ENCODE data around the gene EIF3D. TPM values are rescaled to one million over a fixed set of nuclear protein-coding genes. Genes with fewer than 3 reads are reported as not detected.
A peak's percentile ranks its signal among the peaks of the same experiment; 100 is the strongest.

Gene EIF3D, protein sequence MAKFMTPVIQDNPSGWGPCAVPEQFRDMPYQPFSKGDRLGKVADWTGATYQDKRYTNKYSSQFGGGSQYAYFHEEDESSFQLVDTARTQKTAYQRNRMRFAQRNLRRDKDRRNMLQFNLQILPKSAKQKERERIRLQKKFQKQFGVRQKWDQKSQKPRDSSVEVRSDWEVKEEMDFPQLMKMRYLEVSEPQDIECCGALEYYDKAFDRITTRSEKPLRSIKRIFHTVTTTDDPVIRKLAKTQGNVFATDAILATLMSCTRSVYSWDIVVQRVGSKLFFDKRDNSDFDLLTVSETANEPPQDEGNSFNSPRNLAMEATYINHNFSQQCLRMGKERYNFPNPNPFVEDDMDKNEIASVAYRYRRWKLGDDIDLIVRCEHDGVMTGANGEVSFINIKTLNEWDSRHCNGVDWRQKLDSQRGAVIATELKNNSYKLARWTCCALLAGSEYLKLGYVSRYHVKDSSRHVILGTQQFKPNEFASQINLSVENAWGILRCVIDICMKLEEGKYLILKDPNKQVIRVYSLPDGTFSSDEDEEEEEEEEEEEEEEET
- total RNA-seq (227 TPM), polyA plus RNA-seq (190 TPM)

DNA sequence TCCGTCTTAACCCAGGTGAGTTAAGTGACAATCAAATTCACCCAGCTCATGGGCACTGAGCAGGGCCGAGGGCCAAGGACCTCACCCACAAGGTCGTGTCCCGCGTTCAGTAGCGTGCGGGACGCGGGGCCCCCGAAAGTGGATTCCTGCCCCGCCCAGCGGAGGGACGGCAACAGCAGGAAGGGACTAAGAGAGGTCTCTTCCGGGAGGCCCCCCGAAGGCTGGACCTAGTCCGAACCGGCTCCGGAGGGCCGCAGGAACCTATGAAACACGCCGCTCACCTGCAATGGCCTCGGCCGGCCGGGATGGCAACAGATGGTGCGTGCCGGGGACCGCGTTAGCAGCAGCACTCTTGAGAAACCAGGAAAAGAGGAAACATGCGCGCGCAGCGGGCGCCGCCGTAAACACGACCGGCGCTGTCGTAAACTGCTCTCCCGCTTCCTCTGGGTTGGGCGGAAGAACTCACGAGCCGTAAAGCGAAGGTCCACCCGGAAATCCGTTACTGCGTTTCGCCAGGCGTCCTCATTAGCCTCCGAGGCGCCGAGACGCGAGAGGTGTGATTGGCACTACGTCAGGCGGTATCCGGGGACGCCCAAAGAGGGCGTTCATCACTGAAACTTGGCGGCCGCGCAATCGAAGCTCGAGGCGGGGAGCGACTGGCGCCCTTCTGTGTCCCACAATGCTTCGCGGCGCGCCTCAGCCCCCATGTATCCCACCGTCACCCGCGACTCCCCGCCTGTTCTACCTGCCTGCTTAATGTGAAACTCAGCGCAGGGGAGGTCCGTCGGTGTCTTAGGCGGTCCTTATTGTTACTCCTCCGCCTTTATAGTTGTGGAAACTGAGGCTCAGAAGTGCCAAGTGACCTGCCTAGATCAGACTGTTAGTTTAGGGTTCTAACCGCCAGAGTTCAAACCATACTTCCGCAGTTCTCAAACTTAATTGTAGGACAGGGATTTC, at the start of gene EIF3D:
TSS of gene EIF3D (minus strand) at position 372 of the 957 bp plus-strand sequence. CDS start 3,045 bp downstream, outside the sequence.
- Histone ChIP-seq H3K36me3 (ENCODE audit: insufficient read depth) (peaks cover 4% of the 10 kb centered on the region), H3K4me3 (ENCODE audit: low read depth, low read length) (peak within 1 kb of the TSS; percentile 67), H3K27ac (ENCODE audit: low read depth) (peak within 1 kb of the TSS; percentile 93), H3K4me1 (ENCODE audit: insufficient read depth) (peaks cover 2% of the 10 kb centered on the region)
- peak; percentile 97 for DNase-seq (ENCODE audit: extremely low spot score)
- WGBS = under 1% methylated on average over 82 of the region's 82 CpGs

DNA sequence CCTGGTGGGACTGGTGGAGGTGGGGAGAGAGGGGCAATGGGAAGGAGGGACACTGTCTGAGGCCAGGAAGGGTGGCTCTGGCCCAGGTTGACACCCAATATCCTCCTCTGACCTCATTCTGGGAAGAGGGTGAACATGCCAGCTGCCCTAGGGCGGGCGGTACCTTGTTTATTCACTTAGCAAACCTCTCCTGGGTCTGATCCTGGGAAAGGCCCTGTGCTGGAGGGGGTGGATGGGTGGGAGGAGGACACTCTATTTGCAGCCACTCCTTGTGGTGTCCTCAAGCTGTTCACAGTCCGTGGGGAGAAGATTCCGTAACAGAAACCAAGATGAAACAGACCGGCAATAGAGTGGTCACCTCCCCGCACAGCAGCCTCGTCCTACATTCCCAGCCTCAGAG, 49.7 kb upstream of the EIF3D start:
- WGBS = 82% methylated on average over 7 of the region's 7 CpGs
- H3K27ac ChIP-seq (ENCODE audit: low read depth) = no peak overlapping the region
- H3K4me3 ChIP-seq (ENCODE audit: low read depth, low read length) = no peak overlapping the region
- DNase-seq (ENCODE audit: extremely low spot score) = no peak
- no peaks in the 10 kb centered on the region for H3K4me1 ChIP-seq (ENCODE audit: insufficient read depth)
- no peaks in the 10 kb centered on the region for H3K36me3 ChIP-seq (ENCODE audit: insufficient read depth)

- no peak for DNase-seq (ENCODE audit: extremely low spot score)
- 78% methylated on average over 13 of the region's 13 CpGs for WGBS
- Histone ChIP-seq H3K36me3 (ENCODE audit: insufficient read depth) (no peaks in the 10 kb centered on the region), H3K4me1 (ENCODE audit: insufficient read depth) (no peaks in the 10 kb centered on the region), H3K27ac (ENCODE audit: low read depth) (no peak overlapping the region), H3K4me3 (ENCODE audit: low read depth, low read length) (no peak overlapping the region)
Measured at GRCh38 chr22:36577019-36577418, 48.1 kb upstream of the EIF3D start.

DNA sequence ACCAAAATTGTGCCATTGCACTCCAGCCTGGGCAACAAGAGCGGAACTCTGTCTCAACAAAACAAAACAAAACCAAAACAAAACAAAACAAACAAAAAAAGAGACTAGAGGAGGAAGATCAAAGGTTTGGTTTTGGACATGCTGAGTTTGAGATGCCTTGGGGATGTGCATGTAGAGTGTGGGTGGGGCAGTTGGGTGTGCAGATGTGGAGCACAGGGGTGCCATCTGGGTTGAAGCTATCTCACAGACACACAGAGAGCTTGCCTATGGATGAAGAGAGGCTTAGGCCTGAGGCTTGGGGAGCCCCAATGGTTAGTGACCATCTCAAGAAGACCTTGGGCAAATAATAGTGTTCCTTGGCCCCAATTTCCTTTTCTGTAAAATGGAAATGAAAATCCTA, 45.8 kb upstream of the EIF3D start:
- 83% methylated on average over 1 of the region's 1 CpG for WGBS
- no peak for DNase-seq (ENCODE audit: extremely low spot score)
- Histone ChIP-seq H3K36me3 (ENCODE audit: insufficient read depth) (no peaks in the 10 kb centered on the region), H3K4me1 (ENCODE audit: insufficient read depth) (no peaks in the 10 kb centered on the region), H3K4me3 (ENCODE audit: low read depth, low read length) (no peak overlapping the region), H3K27ac (ENCODE audit: low read depth) (no peak overlapping the region)

- no peak for DNase-seq (ENCODE audit: extremely low spot score)
- Histone ChIP-seq H3K27ac (ENCODE audit: low read depth) (no peak overlapping the region), H3K36me3 (ENCODE audit: insufficient read depth) (no peaks in the 10 kb centered on the region), H3K4me1 (ENCODE audit: insufficient read depth) (no peaks in the 10 kb centered on the region), H3K4me3 (ENCODE audit: low read depth, low read length) (no peak overlapping the region)
- 43% methylated on average over 9 of the region's 9 CpGs for WGBS
Measured at GRCh38 chr22:36573815-36574363, 44.9 kb upstream of the EIF3D start.

DNA sequence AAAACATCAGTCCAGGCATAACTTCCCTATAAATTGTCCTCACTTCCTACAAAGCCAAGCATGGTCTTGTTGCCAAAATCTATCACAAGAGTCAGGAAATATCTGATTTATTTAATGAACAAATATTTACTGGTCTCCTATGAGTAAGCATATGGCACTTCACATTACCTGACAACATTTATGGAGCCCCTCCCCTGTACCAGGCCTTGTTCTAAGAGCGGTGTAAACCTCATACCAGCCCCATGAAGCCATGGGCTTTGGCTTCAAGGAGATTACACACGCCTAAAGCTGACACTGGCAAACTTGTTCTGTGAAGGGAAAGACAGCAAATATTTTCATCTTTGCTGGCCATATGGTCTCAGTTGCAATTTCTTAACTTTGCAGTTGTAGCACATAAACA, 43.0 kb upstream of the EIF3D start:
- no peak overlapping the region for H3K27ac ChIP-seq (ENCODE audit: low read depth)
- no peak overlapping the region for H3K4me3 ChIP-seq (ENCODE audit: low read depth, low read length)
- no peaks in the 10 kb centered on the region for H3K4me1 ChIP-seq (ENCODE audit: insufficient read depth)
- no peaks in the 10 kb centered on the region for H3K36me3 ChIP-seq (ENCODE audit: insufficient read depth)
- WGBS = 64% methylated on average over 2 of the region's 2 CpGs
- DNase-seq (ENCODE audit: extremely low spot score) = no peak

- WGBS = 35% methylated on average over 12 of the region's 12 CpGs
- H3K4me1 ChIP-seq (ENCODE audit: insufficient read depth) = no peaks in the 10 kb centered on the region
- no peaks in the 10 kb centered on the region for H3K36me3 ChIP-seq (ENCODE audit: insufficient read depth)
- no peak overlapping the region for H3K27ac ChIP-seq (ENCODE audit: low read depth)
- H3K4me3 ChIP-seq (ENCODE audit: low read depth, low read length) = no peak overlapping the region
- DNase-seq (ENCODE audit: extremely low spot score) = no peak
Measured at GRCh38 chr22:36569999-36570398, 41.0 kb upstream of the EIF3D start.

- no peak for DNase-seq (ENCODE audit: extremely low spot score)
- Histone ChIP-seq H3K4me1 (ENCODE audit: insufficient read depth) (no peaks in the 10 kb centered on the region), H3K36me3 (ENCODE audit: insufficient read depth) (no peaks in the 10 kb centered on the region), H3K4me3 (ENCODE audit: low read depth, low read length) (no peak overlapping the region), H3K27ac (ENCODE audit: low read depth) (no peak overlapping the region)
- 88% methylated on average over 6 of the region's 6 CpGs for WGBS
Measured at GRCh38 chr22:36568846-36569245, 39.9 kb upstream of the EIF3D start.

GRCh38 chr22:36566720-36567119, 37.8 kb upstream of the EIF3D start:
- no peak overlapping the region for H3K27ac ChIP-seq (ENCODE audit: low read depth)
- 78% methylated on average over 8 of the region's 8 CpGs for WGBS
- H3K36me3 ChIP-seq (ENCODE audit: insufficient read depth) = no peaks in the 10 kb centered on the region
- H3K4me1 ChIP-seq (ENCODE audit: insufficient read depth) = no peaks in the 10 kb centered on the region
- DNase-seq (ENCODE audit: extremely low spot score) = no peak
- no peak overlapping the region for H3K4me3 ChIP-seq (ENCODE audit: low read depth, low read length)

- H3K27ac ChIP-seq (ENCODE audit: low read depth) = no peak overlapping the region
- H3K36me3 ChIP-seq (ENCODE audit: insufficient read depth) = no peaks in the 10 kb centered on the region
- no peaks in the 10 kb centered on the region for H3K4me1 ChIP-seq (ENCODE audit: insufficient read depth)
- WGBS = 78% methylated on average over 6 of the region's 6 CpGs
- no peak for DNase-seq (ENCODE audit: extremely low spot score)
- H3K4me3 ChIP-seq (ENCODE audit: low read depth, low read length) = no peak overlapping the region
Measured at GRCh38 chr22:36565686-36566085, 36.7 kb upstream of the EIF3D start.

DNA sequence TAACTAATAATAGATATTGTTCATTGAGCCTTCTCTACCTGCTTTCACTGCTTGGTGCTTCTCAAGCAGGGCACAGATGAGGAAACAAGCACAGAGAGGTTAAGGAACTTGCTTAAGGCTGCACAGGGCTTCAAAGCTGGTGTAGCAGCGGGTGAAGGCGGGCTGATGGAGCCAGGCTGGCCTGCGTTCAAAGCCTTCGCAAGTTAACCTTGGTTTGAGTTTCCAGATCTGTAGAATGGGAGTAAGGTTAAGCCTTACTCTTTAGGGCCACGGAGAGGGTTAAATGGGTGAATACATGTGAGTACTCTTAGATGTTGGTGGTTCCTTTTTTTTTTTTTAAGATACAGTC, 36.2 kb upstream of the EIF3D start:
- Histone ChIP-seq H3K4me1 (ENCODE audit: insufficient read depth) (no peaks in the 10 kb centered on the region), H3K4me3 (ENCODE audit: low read depth, low read length) (no peak overlapping the region), H3K36me3 (ENCODE audit: insufficient read depth) (no peaks in the 10 kb centered on the region), H3K27ac (ENCODE audit: low read depth) (no peak overlapping the region)
- WGBS = 96% methylated on average over 5 of the region's 5 CpGs
- no peak for DNase-seq (ENCODE audit: extremely low spot score)

DNA sequence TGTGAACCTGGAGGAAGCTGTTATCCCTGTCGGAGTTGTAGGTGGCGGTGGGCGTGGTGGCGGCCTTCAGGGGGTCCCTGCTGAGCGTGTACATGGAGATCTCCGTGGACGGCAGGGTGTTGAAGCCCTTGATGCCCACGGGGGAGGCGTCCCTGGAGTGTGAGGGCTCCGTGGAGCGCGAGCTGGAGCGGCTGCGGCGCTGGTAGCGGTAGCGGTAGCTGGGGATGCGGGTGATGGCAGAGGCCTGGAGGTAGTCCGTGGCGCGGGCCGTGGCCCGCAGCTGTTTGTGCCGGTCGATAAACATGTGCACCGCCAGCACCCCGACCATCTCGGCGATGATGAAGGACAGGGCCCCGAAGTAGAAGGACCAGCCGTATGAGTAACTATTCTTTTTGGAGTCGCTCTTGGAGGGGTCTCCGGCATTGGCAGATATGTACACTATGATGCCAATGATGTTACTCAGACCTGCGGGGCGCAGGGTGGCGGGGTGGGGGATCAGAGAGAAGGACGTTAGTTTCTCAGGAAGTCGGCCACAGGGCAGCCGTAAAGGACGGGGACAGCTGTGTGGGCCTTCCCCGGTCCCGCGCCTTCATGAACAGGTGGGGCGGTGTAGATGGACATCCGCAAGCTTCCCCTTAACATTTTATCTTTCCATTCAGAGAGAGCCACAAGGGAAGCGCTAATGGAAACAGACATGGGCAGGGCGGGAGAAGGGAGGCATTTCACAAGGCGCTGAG, 35.6 kb upstream of the EIF3D start:
- Histone ChIP-seq H3K4me3 (ENCODE audit: low read depth, low read length) (no peak overlapping the region), H3K27ac (ENCODE audit: low read depth) (no peak overlapping the region), H3K4me1 (ENCODE audit: insufficient read depth) (no peaks in the 10 kb centered on the region), H3K36me3 (ENCODE audit: insufficient read depth) (no peaks in the 10 kb centered on the region)
- 72% methylated on average over 48 of the region's 48 CpGs for WGBS
- DNase-seq (ENCODE audit: extremely low spot score) = no peak

DNA sequence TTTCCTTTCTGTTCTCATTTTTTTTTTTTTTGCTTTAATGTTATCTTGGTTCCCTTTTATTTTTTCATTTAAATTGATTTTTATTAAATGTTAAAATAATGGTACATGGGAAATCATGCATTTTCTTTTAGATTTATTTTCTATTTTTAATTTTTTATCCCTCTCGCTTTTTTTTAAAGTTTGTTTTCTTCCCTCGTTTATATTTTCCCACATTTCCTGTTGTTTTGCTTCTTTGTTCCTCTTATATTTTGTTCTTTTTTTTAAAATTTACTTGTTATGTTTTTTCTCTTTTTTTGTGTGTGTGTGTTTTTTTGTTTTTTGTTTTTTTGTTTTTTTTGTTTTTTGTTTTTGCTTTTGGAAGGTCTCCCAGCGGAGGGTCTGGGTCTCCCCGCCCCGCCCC, 34.9 kb upstream of the EIF3D start:
- no peak for DNase-seq (ENCODE audit: extremely low spot score)

More for the DNA sequence above, 34.9 kb upstream of the EIF3D start:
- Histone ChIP-seq H3K4me1 (ENCODE audit: insufficient read depth) (no peaks in the 10 kb centered on the region), H3K27ac (ENCODE audit: low read depth) (no peak overlapping the region), H3K4me3 (ENCODE audit: low read depth, low read length) (no peak overlapping the region), H3K36me3 (ENCODE audit: insufficient read depth) (no peaks in the 10 kb centered on the region)
- WGBS = 41% methylated on average over 5 of the region's 5 CpGs

Data from urinary bladder (tissue), 4 donors.